PFSK-1 (cell line): ENCODE data around the gene BPGM.

Experiments
- POLR2AphosphoS5 ChIP-seq: IDR thresholded peaks from 2 replicates; pipeline ENCODE4 v1.6.1; 2012; ENCODE audit warnings: low read depth, mild to moderate bottlenecking, control low read depth, low read length, moderate library complexity
- SIN3A ChIP-seq: IDR thresholded peaks from 2 replicates; pipeline ENCODE4 v1.6.1; 2012; ENCODE audit warnings: mild to moderate bottlenecking, low read length, moderate library complexity, borderline replicate concordance; ENCODE audit not compliant: insufficient read depth

GRCh38 chr7:134706468-134706867 lies 59.8 kb downstream of the BPGM start:
- TF ChIP-seq POLR2AphosphoS5 (no peak), SIN3A (no peak)
